Stimulated activated CD8-positive, alpha-beta memory T cell treated with anti-CD3 and anti-CD28 coated beads, Interleukin-7, amount 100 ng/mL, for 24 hours (primary cell): Measurements from ENCODE around the gene CDH15.
"Not testable (repeated sequence)": the region's sequence is repeated elsewhere in the genome, so short reads cannot be mapped to it uniquely, and the experiment has no call there.

Experiments
- DNase-seq: peaks from one replicate; pipeline ENCODE4 v3.0.0-alpha.2; 2020; ENCODE audit warnings: low read depth

The CDH15 gene

DNA sequence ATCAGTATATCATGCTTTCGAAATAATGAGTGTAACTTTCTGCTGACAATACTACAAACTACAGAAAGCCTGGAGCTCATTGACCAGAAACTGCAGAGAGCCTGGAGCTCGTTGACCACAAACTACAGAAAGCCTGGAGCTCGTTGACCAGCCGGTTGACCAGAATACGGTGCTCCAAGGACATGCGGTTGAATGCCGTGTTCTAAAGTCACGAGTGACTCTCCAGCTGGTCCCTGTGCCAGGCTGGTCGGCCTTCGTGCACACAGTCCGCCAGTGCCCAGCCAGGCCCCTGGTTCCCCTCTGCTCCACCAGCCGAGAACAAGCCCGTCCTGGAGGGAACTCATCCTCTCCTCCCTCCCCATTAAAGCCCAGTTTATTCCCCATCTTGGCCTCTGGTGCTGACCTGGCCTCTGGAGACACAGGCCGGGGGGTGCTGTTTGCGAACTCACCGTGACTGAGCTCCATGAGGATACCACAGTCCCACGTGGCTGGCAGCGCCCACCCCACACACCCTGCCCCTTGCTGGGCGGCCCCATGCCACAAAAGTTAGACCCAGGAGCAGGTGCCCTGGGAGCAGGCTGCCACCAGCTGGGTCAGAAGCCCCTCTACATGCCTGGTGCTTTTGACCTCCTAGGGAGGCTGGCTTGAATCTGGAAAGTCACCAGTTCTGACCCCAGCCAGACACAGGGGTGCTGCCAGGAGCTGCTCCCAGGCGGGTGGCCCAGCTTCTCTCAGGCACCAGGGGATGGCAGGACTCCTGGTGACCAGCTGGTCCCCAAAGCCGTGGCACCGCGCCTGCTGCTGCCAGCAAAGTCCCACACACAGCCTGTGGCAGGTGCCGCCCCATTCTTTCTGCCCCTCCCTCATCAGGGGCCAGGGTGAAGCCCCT is 15.5 kb upstream of the CDH15 start:
- no peak for DNase-seq

DNA sequence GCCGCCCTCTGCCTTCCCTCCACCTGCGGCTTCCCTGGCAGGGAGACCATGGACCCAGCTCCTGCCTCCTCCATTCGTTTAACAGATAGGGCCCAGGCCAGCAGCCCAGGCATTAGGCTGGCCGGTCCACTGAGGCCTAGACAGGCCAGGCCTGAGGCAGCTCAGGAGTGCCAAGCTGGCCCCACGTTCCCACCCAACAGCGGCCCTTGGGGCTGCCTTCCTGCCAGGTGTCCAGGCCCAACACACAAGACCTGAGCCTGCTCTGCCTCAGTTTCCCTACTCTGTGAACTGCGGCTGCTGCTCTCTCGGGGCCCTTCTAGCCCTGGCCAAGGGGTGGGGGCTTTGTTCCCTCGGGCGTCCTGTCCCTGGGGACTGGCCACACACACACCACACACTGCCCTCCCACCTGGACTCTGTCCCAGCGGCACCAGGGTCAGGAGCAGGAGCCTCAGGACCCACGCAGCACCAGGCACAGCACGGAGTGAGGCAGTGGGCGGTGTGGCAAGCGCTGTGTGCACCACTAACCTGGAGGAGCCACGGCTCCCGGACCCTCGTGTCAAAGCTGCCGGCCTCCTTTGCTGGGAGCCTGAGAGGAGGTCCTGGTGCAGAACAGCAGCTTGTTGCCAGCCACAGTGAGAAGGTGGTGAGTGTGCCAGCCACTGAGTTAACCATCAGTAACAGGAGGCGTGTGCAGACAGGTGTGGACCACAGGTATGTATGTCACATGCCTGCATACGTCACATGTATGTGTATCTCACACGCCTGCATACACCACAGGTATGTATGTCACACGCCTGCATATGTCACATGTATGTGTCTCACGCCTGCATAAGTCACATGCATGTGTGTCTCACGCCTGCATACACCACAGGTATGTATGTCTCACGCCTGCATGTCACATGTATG is 14.6 kb upstream of the CDH15 start:
- no peak for DNase-seq

DNA sequence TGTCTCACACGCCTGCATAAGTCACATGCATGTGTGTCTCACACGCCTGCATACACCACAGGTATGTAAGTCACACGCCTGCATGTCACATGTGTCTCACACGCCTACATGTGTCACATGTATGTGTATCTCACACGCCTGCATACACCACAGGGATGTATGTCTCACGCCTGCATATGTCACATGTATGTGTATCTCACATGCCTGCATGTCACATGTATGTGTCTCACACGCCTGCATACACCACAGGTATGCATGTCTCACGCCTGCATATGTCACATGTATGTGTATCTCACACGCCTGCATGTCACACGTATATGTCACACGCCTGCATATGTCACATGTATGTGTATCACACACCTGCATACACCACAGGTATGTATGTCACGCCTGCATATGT is 13.8 kb upstream of the CDH15 start:
- DNase-seq: no peak

DNA sequence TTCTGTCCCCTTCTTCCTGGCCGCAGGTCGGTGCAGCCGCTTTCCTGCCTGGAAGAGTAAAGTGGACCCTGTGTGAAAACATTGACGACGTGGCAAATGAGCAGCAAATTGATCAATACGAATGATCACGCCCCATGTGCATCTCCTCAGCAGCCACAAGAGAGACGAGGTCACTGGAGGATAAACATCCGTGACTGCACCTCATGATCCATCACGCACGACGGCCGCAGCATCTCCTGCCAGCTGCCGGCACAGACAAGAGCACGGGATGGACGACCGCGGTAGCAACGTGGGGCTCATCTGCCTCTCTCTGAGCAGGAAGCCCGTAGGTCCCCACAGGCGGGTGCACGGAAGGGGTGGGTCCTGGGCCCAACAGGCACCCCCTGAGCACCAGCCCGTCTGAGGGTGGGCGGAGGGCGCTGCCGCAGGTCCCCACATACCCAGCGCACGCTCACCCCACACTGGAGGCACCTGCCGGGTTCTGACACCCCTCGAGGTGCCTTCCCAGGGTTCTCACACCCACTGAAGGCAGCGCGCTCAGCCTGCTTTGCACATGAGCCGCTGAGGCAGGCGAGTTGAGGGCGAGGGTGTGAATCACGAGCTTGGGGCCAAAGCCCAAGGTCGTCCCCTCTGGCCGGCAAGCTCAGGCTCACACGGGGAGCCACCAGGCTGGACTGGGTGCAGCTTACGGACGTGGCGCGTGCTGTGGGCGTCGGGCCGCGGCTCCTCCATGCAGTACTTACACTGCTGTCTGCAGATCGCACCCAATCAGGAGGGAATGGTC is 12.3 kb upstream of the CDH15 start:
- no peak for DNase-seq

DNA sequence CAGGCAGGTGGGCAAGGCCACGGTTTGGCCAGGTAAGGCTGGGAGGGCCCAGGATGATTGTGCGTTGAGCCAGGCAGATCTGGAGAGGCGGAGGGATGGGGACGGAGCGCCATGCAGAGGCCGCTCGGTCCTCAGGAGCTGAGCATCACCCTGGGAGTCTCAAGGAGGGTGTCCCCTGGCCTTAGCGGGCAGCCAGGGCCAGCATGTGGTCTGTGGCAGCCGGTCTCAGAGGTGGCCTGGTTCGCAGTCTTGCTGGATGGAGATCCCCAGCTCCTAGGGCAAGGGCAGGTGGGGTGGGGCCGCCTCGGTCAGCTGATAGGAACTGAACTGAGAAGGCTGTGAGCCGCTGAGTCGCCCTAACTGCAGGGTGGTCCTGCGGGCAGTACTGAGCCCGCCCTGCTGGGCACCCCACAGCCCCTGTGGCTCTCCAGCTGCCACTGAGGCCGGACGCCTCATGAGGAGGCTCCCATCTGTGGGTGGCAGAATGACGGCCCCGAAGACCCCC is 11.6 kb upstream of the CDH15 start:
- DNase-seq: no peak

DNA sequence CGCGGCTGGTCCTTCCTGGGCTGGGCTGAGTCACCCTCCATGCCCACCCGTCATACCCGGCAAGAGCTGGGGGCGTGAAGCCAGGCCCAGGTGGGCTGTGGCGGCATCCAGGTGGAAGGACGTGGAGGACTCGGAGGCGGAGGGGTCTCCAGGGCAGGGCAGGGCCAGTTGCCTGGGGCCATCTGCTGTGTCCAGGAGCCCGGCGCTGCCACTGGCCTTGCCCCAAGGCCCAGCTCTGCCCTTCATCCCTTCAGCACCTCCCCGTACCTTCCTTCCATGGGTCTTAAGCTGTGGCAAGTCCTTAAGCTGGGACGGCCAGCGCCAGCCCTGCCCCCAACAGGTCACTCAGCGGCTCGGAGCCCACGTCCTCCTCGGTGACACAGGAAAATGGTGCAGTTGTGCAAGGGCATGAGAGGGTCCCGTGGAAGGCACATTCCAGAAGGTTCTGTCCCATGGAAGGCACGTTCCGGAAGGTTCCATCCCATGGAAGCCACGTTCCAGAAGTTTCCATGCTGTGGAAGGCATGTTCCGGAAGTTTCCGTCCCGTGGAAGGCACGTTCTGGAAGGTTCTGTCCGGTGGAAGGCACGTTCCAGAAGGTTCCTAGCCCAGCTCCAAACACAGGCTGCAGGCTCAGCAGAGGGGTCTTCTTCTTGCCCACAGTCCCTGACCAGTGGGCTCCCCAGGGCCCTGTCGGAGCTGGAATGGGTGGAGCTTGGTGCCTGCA is 10.4 kb upstream of the CDH15 start:
- DNase-seq: no peak

DNA sequence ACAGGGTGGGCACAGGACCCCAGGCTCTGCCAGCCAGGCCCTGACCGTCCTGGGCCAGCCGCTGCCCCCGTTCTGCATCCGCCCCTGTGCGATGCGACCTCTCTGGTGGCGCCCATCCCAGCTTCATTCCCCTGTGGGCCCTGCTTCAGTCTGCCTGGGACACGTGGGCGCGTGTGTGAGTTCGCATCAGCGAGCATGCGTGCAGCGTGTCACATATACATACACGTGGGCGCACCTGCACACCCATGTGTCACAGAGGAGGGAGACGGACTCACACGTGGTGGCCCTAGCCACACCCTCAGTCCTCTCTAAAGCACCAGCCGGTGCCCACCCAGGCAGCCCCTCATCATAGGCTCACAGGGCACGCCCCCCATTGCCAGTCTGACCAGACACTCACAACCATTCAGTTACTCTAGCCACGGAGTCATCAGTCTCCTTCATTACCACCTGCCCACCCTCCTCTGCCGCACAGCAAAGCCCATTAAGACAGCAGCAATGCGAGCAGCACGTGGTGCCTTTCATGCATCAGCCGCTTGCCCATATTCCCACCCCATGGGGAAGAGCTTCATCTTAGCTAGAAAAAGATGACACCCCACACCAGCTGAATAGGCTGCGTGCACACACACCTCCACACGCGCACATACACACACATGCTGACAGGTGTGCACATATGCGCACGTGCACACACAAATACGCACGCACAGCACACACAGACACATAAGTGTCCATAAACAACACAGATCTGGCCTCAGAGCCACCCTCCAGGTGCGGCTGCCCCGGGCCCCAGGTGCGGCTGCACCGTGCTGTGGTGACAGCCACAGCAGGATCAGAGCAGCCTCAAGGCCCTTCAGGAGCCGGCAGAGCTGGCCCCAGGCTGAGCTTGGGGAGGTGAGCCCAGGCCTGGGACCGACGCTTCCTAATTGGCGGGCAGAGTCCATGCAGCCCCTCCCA is 9.5 kb upstream of the CDH15 start:
- no peak for DNase-seq

DNA sequence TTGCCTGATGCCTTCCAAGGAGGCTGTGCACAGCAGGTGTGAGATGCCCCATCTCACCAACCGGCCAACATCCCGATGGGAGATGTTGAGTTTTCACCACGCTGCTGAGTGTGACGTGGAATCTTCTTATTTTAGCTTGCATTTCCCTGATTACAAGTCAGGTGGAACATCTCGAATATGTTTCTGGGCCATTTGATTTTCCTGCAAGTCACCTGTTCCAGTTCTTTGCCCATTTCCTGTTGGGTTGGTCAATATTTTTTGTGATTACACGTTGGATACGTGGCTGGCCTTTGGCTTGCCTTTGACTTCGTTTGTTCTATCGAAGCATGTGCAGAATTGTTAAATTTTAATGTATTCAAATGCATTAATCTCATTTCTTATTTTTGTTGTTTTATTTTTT is 8.3 kb upstream of the CDH15 start:
- DNase-seq: no peak

DNA sequence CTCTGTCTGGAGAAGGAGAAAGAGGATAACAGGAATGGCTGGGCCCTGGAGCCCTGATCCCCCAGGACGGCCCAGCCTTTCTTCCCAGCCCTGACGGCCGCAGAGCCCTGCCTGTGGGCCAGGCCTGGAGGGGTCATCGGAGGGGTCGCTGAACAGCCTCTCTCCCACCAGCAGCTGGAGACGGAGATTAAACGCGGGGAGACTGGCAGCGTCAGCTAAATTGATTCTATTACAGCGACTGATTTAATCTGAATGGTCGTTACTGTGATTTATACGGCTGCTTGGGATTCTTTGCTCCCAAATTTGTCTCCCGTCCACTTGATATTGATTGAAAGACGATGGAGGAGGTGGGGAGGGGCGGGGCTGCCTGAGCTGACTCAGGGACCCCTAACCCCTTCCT is 7.1 kb upstream of the CDH15 start:
- no peak for DNase-seq

DNA sequence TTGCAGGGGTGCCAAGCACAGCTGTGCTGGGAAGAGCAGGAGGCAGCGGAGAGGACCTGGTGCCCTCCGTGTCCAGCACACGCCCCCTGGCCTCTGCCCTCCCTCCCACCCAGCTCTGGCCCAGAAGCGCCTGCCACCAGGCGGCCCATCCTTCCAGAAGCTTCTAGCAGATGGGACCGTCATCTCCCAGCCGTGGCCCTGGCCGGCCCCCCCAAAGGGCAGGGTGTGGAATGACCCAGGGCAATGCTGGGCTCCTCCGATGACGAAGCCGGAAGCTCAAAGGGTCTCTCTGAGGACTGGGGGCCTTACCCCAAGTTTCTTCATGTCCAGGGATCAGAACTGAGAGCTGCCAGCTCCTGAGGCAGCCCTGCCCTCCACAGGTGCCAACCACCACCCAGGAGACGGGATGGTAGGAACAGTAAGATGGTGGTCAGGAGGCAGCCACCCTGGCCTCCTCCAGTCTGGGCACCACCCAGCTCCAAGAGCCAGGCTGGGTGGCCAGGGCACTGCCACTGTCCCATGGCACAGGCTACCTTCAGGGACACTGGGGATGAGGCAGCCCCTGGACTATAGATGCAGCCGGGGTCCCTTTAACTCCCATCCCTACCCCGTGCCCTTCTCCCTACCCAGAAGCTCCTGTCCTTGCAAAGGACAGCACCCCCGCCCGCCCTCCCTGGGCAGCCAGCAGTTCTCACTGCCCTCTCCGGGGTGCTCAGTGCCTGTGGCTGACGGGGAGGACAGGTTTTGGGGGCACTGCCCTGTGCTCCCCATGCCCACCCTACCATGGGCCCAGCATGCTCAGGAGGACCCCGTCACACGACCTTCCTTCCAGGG is 6.5 kb upstream of the CDH15 start:
- DNase-seq: no peak

DNA sequence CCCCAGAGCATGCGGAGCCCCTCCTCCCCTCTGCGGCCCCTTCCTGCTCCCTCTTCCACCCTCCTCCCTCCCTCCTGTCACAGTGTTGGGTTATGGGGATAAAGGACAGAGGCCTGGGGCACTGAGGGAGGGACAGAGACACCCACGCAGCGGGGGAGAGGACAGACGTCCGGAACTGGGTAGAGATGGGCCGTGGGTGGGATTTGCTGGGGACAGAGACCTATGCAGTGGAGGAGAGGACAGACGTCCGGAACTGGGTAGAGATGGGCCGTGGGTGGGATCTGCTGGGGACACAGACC is 5.9 kb upstream of the CDH15 start:
- DNase-seq: not testable (repeated sequence)

DNA sequence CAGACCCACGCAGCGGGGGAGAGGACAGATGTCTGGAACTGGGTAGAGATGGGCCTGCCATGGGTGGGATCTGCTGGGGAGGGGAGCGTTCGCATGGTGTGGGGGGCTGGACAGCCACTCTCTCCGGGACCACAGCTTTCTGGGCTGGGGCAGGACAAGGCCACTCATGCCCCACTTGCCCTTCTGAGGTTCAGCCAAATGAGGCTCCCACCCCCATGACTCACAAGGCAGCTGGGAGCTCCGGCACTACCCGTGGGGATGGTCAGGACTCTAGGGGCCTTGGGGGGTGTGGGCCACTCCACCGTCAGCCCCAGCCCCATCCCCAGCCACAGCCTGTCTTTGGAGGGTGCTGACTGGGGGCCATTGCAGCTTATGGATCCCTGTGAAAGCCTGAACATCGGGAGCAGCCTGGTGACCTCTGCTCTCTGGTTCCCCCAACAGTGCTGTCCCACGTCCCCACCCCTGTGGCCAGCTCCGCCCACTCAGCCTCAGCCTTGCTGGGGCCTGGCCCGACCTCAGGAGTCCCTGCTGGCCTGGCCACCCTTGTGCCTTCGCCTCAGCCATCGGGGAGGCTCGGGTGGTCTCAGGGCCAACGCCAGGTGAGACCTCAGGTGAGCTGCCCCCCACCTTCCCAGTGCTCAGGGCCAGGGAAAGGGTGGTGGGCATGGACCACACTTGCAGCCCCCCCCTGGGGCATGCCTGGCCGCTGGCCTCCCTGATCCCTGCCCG is 4.7 kb upstream of the CDH15 start:
- DNase-seq: no peak

DNA sequence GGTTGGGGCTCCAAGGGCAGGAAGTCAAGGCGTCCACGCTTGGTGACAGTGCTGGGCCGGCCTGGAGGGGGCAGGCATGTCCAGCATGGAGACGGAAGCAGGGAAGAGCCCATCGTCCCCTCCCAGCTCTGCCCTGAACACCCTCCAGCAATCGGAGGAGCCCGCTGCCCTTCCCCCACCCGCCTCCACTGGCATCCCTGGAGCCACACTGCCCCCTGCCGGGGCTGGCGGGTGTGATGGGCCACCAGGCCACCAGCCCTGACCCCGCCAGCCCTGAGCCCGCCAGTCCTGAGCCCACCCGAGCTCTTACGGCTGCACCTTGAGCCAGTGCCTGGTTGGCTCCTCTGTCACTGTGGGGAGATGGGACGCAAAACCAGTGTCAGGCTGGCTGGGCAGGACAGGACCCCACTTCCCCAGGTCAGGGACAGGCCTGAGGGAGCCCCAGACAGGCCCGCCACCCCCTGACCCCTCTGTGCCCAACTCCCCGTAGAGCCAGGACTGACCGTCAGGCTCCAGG is 4.1 kb upstream of the CDH15 start:
- DNase-seq: peak; percentile 83

DNA sequence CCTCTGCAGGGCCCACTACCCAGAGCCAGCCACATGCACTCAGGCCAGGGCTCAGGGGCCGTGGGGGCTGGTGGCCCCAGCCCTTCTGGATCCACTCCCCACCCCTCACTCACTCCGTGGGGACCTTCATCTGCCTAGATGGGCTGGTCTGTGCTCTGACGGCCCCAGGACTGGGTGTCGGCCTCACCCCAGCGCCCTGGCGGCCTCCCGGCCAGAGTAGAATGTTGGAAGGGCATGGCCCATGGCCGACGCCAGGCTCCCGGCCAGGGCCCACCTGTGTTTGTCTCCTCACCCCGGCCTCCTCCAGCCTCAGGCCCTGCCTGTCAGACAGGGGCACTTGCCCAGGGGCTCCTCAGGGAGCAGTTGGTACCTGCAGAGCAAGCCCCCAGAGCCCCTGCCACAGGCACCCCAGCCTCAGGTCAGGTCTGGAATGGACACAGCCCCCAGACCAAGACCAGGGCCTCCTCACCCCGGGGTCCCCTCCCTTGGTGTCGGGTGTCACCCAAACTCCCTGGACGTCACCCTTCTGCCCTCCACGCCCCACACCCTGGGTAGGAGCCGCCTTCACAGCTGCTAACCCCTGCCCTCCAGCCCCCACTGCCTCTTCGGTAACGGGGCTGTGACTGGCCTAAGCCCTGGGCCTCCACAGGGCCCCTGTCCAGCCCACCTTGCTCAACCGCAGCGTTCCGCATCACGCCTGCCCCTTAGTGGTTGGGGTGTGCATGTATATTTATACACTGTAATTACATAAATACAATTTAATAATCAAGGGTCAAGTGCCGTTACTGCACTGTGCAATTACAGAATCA is 3.0 kb upstream of the CDH15 start:
- DNase-seq: no peak

DNA sequence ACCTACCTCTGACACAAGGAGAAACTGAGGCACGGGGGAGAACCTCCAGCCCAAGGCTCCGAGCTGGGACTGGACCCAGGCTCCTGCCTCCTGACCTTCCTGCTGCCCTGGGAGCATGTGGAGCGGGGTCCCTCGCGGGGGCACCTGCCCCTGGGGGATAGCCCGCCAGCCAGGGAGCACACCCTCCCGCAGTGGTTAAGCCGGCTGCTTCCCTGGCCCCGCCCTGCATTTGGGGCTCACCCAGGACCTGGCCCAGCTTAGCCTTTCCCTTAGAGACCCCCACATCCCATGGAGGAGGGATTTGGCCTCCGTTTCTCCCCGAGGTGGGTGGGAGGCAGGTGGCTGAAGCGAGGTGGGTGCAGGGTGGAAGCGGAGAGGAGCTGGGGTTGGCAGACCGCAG is 1.8 kb upstream of the CDH15 start:
- no peak for DNase-seq

DNA sequence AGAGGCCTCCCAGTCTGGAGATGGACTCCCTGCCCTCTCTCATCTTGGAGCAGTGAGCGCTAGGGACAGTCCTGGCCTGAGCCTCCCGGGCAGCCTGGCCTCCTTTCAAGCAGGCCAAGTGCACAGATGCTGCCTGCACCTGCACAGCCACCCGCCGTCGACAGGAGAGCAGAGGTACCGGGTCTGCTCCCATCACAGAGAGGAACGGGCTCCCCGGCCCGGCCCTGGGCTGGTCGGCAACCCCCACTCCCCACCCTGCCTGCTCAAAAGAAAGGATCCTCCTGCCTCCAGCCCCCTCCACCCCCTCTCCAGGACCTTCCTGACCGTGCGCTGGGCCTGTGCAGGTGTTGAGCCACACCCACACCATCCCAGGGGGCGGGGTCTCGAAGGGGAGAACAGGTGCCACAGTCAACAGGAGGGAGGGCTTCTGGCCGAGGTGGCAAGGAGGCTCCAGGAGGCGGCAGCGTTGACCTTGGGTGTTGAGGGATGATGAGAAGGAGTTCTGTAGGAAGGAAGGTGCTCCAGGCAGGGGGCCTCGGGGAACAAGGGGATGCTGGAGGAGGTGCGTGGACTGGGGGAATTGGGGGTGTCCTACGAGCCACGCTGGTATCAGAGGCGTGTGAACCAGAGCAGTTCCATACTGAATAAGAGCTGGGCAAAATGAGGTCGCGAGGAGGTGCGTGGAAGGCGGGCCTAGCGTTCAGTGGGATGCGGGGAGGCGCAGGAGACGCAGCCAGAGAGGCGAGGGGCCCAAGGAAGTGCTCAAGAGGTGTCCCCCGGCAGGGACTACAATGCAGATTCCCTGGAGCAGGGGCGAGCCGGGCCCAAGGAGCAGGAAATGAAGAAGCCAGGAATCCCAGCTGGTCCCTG is 967 bp upstream of the CDH15 start:
- no peak for DNase-seq

DNA sequence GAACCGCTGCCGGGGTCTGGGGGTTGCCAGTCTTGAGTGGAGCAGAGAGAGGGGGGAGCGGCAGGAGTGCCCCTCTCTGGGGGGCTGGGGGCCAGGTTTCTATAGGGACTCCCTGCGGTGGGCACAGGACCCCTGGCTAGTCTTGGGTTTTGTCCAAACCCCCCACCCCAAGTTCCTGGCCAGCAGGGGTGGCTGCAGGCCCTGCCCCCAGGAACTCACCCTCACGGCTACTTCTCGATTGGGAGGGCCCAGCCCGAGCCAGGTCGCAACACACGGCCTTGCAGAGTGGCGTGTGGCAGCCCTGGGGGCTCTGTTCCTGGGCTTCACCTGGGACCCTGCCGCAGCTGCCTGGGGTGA is 601 bp downstream of the CDH15 start:
- DNase-seq: no peak
